K562 (cell line): ENCODE measurements around the gene PREP. TPM values are rescaled to one million over a fixed set of nuclear protein-coding genes. Genes with fewer than 3 reads are reported as not detected.
A peak's percentile ranks its signal among the peaks of the same experiment; 100 is the strongest.

ENCODE experiments used
- CBFA2T2 ChIP-seq: fragments of 450-650 bp; conservative IDR thresholded peaks from 2 replicates; pipeline ENCODE4 v1.6.1; 2017; ENCODE audit warnings: mild to moderate bottlenecking
- CLOCK ChIP-seq: fragments of 250-450 bp; sonication (Bioruptor Pico); IDR thresholded peaks from 2 replicates; pipeline ENCODE4 v1.4.0; 2020; ENCODE audit warnings: mild to moderate bottlenecking, moderate library complexity, borderline replicate concordance
- CUX1 ChIP-seq: fragments of 200-800 bp; sonication (Bioruptor generic); IDR thresholded peaks from 2 replicates; pipeline ENCODE4 v1.6.1; 2016; ENCODE audit warnings: missing genetic modification characterization, missing compliant biosample characterization
- ETV6 ChIP-seq, 3 experiments: fragments of 150-350 bp in 1 of 3; sonication (generic) in 1 of 3; formaldehyde crosslinking in 1 of 3; IDR thresholded peaks; 2 replicates each; pipeline versions ENCODE4 v1.6.1 to v1.8.0; 2014 to 2022; ENCODE audit warnings: borderline replicate concordance in 2 of 3, low read depth in 2 of 3, antibody characterized with exemption in 1 of 3, low read length in 1 of 3, mild to moderate bottlenecking in 1 of 3, missing genetic modification reagents in 1 of 3
- HMGN3 ChIP-seq: IDR thresholded peaks from 2 replicates; pipeline ENCODE4 v1.6.1; 2011; ENCODE audit warnings: borderline replicate concordance, low read depth, mild to moderate bottlenecking, mixed read lengths, low read length; ENCODE audit not compliant: insufficient read length; ENCODE audit errors: extremely low read depth
- KAT7 ChIP-seq: sonication (generic); formaldehyde crosslinking; IDR thresholded peaks from 2 replicates; pipeline ENCODE4 v1.8.0; 2022; ENCODE audit warnings: missing genetic modification reagents, mild to moderate bottlenecking, borderline replicate concordance
- MEF2D ChIP-seq: conservative IDR thresholded peaks from 2 replicates; pipeline ENCODE4 v1.6.1; 2016; ENCODE audit warnings: low read depth, missing genetic modification characterization, missing compliant biosample characterization
- MYC ChIP-seq, 2 experiments: fragments of 250-450 bp in 1 of 2; sonication (Bioruptor Pico) in 1 of 2; IDR thresholded peaks; 2 replicates each; pipeline versions ENCODE4 v1.5.1 to v1.6.1; 2012 to 2021; ENCODE audit warnings: low read depth in 2 of 2, borderline replicate concordance in 1 of 2, improper control_type of control experiment in 1 of 2, low read length in 1 of 2, mild to moderate bottlenecking in 1 of 2, moderate library complexity in 1 of 2
- NFYB ChIP-seq: IDR thresholded peaks from 2 replicates; pipeline ENCODE4 v1.6.1; 2011; ENCODE audit warnings: mild to moderate bottlenecking, moderate library complexity; ENCODE audit not compliant: insufficient read length; ENCODE audit errors: extremely low read depth
- POLR2H ChIP-seq: IDR thresholded peaks from 2 replicates; pipeline ENCODE4 v1.6.1; 2016; ENCODE audit warnings: missing genetic modification characterization, low read depth, mild to moderate bottlenecking, control low read depth, missing compliant biosample characterization, moderate library complexity
- SAP30 ChIP-seq: fragments of 200-600 bp; sonication (generic); IDR thresholded peaks from 2 replicates; pipeline ENCODE4 v1.6.1; 2012; ENCODE audit warnings: borderline replicate concordance, low read depth, mild to moderate bottlenecking, moderate library complexity, low read length, control low read depth, inconsistent platforms; ENCODE audit not compliant: insufficient read depth, poor library complexity, severe bottlenecking
- SMARCA5 ChIP-seq: fragments of 450-650 bp; IDR thresholded peaks from 2 replicates; pipeline ENCODE4 v1.6.1; 2016
- TCF7L2 ChIP-seq: fragments of 150-350 bp; IDR thresholded peaks from 2 replicates; pipeline ENCODE4 v1.6.1; 2016; ENCODE audit warnings: low read depth, mild to moderate bottlenecking, low read length, moderate library complexity
- XRCC4 ChIP-seq: IDR thresholded peaks from one replicate; pipeline ENCODE4 v1.6.1; 2011; ENCODE audit not compliant: insufficient read depth, insufficient read length; ENCODE audit errors: extremely low read depth
- ZBED1 ChIP-seq: IDR thresholded peaks from 2 replicates; pipeline ENCODE4 v1.6.1; 2014
- ZKSCAN8 ChIP-seq: fragments of 200-800 bp; sonication (Bioruptor generic); IDR thresholded peaks from 2 replicates; pipeline ENCODE4 v1.6.1; 2016; ENCODE audit warnings: missing genetic modification characterization, missing compliant biosample characterization
- ZNF354B ChIP-seq: fragments of 250-450 bp; sonication (Bioruptor Pico); IDR thresholded peaks from 2 replicates; pipeline ENCODE4 v1.4.0; 2020
- ZNF707 ChIP-seq: fragments of 250-450 bp; sonication (Bioruptor Pico); conservative IDR thresholded peaks from 2 replicates; pipeline ENCODE4 v1.8.0; 2022; ENCODE audit warnings: inconsistent platforms, mild to moderate bottlenecking, moderate library complexity
- polyA plus RNA-seq, 8 experiments: library from polyadenylated mRNA; depleted of rRNA in 4 of 8; stranded (reverse) in 5 of 8; unstranded in 3 of 8; fragments of >200 nt; fragmentation: Nextera tagmentation in 2 of 8; fragmentation: Illumina TruSeq in 1 of 8; extraction: Ambion mirVana in 2 of 8; extraction: Trizol in 1 of 8; gene quantifications; 2 replicates each; pipeline versions ENCODE4 v1.2.1 to v1.2.3, GENCODE V29; 2011 to 2014; ENCODE audit warnings: inconsistent platforms in 1 of 8, missing spikeins in 1 of 8
- total RNA-seq, 7 experiments: library from RNA; depleted of rRNA in 6 of 7; stranded (reverse); fragments of >200 nt in 6 of 7; fragmentation: Illumina TruSeq in 2 of 7; extraction: Trizol in 2 of 7; gene quantifications; 2 replicates each; pipeline versions ENCODE4 v1.2.1 to v1.2.3, GENCODE V29; 2011 to 2021; ENCODE audit warnings: low replicate concordance in 1 of 7

Gene PREP
- total and polyA plus RNA-seq, 9 of the 15 experiments (the other 6 are each of a cell fraction or from before 2014, with no cell fraction given): 14.1 to 60.8 (median 28.3) TPM

DNA sequence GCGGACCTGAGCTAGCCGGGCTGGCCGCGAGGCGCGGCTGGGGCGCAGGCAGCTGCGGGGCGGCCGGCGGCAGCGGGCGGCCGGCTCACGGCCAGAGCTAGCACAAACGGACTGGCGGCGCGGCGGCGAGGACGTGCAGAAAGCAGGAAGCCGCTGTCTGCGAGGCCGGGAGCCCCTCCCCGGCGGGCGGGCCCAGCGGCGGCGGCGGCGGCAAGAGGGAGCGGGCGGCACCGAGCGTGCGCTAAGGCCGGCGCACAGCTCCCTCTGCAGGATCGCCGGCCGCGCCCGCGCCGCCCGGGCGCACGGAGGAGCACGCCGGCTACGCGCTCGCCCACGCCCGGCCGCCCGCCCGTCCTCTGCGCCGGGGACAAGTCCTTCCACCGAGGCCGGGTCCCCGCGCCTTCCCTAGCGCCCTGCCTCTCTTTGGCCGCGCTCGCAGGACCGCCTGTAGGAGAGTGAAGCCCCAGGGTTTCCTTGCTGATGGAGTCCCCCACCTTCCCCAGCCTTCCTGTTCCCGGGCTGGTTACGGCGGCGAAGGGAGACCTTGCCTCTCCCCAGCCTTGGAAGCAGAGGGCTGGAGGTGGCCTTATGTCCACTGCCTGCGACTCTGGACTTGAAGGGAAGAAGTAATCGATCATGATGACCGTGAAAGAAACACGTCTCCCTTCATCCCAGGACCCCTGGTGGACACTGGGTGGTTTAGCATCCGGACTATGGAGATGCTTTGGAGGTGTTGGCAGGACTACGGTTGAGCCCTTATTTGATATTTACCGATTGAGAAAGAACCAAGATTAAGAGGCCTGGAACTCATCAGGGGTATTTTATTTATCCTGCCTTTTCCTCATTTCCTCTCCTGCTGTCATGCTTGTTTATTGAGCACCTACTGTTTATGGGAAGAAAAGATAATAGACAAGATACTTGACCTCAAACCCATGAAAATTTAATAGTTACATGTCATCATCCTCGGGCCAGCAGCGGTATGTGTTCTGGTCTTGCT lies at the start of gene PREP (continued):
- TF ChIP-seq CLOCK (CRISPR knock-in tag): no peak
- TF ChIP-seq KAT7 (CRISPR knock-in tag): no peak
- TF ChIP-seq CBFA2T2: no peak
- peak; percentile 78; the same call in 1 of the 2 replicates for TF ChIP-seq MYC (IDR thresholded peaks at IDR 0.05; ENCODE audit: low read depth, low read length)
- no peak for TF ChIP-seq MYC (CRISPR knock-in tag; IDR thresholded peaks at IDR 0.05; ENCODE audit: borderline replicate concordance, low read depth)
- TF ChIP-seq MEF2D (tag): no peak
- no peak for TF ChIP-seq HMGN3
- no peak for TF ChIP-seq TCF7L2
- peak; percentile 35 for TF ChIP-seq SAP30
- TF ChIP-seq SMARCA5: 0 out of 2 replicates have a peak, but pooled peaks have one; percentile 48
- TF ChIP-seq POLR2H (tag): no peak
- no peak for TF ChIP-seq XRCC4
- no peak for TF ChIP-seq NFYB
- TF ChIP-seq ZNF354B: no peak
- TF ChIP-seq ETV6 (IDR thresholded peaks at IDR 0.05; ENCODE audit: borderline replicate concordance in 1 of 2, low read depth in 2 of 2, low read length in 1 of 2): no peak
- no peak for TF ChIP-seq ETV6 (CRISPR knock-in tag; IDR thresholded peaks at IDR 0.05; ENCODE audit: borderline replicate concordance)
- no peak; the same call in 1 of the 2 replicates for TF ChIP-seq CUX1 (CRISPR knock-in tag)
- no peak for TF ChIP-seq ZNF707 (CRISPR knock-in tag)
- no peak for TF ChIP-seq ZBED1
- no peak for TF ChIP-seq ZKSCAN8 (CRISPR knock-in tag)
